GM18517 (cell line): ENCODE measurements around the gene CCDC136.
A peak's percentile ranks its signal among the peaks of the same experiment; 100 is the strongest.

ENCODE experiments used
- ATAC-seq: cut with Tn5 transposase; IDR thresholded peaks from one replicate; pipeline ENCODE4 v1.9.1; 2021; ENCODE audit warnings: mild to moderate bottlenecking, moderate library complexity; ENCODE audit not compliant: unreplicated experiment

Gene CCDC136

DNA sequence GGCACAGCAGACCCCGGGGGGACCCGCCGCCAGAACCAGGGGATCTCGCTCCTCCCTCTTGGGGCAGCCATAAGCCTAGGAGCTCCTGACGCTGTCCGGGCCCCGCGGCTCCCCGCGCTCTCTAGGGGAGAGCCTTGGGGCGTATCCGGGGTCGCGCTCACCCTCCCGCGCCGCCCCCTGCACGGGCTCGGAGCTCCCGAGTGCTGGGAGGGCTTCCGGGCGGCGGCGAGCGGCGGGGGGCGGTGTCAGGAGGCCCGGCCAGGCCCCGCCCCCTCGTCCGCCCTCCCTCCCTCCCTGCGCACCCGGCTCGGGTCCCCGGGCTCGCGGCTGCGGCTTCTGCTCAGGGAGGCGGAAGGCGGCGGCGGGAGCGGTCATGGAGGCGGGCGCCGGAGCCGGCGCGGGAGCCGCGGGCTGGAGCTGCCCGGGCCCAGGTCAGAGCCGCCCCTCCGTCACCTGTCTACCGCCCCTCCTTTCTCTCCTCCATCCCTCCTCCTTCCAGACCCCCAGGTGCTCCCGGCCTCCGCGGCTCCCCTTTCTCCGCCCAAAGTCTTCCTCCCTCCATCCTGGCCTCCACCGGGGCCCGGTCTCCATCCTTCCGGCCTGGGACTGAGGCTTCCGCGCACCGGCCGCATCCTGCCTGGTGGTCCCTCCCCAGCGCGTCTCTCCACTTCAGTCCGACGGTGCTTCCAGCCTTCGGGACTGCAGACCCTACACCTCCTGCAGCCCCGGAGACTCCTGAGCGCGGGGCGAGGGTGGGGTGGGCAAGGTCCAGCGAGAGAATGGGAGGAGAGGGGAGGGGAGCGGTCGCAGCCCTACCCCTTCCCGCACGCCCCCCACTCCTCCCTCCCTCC is at the start of gene CCDC136:
Gene CCDC136, plus strand, starts transcription at position 848 of the 851 bp plus-strand sequence. CDS start 444 bp downstream, outside the sequence.
- ATAC-seq, result peak; percentile 73

DNA sequence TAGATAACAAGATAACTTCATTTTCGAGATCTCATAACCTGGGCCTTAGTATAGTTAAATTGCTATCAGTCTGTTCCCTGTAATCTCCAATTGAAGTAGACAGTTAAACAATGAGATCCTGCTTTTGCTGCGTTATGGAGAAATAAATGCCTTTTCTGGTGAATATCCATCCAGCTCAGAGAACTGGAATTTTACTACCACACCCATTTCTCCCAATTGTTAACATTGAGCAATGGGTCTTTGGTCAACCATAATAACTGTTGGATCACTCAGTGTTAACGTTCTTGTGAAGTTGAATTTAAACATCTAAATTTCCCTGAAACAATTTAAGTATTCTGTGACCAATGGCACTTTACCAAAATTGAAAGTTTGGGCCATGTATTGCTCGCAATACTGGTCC is 49.6 kb upstream of the CCDC136 start:
- ATAC-seq, result no peak

DNA sequence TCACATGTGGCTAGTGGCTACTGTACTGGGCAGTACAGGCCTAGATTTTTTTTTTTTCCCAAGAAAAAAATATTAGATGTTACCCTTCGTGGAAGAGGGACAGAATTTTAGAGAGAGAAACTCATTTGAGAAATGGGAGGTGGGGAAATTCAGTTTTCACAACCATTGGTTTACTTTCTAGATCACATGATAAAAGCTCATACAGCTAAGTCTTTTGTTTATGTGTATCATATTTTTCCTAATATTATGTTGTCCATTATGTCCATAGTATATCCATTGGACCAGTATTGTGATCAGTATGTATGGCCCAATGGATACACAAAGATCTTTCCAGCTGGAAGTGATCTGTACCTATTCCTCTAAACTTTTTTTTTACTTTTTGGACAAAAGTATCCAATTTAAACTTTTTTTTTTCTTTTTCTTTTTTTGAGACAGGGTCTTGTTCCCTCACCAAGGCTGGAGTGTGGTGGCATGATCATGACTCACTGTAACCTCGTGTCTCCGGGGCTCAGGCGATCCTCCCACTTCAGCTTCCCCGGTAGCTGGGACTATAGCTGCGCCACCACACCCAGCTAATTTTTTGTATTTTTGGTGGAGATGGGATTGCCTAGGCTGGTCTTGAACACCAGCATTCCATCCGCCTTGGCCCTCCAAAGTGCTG is 48.5 kb upstream of the CCDC136 start:
- ATAC-seq, result no peak

DNA sequence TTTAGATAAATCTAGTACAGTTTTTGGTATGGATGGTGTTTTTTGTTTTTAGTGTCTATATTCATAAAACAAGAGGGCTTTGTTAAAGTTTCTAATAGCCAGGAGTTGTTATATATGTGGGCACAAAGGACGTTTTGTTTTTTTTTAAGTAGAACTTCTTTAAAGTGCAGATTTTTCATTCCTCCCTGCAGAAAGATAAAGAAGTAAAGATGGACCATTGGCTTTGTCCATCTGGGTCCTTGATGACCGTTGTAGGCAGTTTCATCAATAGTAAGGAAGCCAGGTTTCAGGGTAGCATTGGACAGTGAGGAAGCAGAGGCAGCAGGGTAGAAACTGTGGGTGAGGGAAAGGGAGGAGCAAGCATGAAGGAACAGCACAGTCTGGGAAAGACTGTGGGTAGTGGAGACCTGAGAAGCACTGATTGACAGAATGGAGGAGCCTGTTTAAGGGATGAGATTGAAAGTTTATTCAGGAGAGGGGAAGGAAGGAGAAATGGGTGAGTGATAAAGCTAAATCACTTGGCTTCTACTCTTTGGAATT is 47.3 kb upstream of the CCDC136 start:
- no peak for ATAC-seq

DNA sequence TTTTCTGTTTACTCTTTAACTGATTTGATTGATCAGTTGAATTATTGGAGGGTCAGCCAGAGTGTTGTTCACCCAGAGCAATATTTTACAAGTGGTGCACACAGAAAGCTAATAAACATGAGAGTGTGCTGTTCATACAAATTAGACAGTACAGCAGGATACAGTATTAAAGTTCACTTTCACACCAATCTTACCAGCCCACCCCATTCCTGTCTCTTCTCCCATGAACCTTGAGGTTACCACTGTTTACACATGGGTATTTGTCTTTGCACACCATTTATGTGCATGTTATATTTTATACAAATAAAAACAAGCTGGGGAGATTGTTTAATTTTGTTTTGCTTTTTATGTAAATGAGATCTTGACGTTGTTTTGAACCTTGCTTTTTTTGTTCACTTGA is 46.1 kb upstream of the CCDC136 start:
- ATAC-seq, result no peak

DNA sequence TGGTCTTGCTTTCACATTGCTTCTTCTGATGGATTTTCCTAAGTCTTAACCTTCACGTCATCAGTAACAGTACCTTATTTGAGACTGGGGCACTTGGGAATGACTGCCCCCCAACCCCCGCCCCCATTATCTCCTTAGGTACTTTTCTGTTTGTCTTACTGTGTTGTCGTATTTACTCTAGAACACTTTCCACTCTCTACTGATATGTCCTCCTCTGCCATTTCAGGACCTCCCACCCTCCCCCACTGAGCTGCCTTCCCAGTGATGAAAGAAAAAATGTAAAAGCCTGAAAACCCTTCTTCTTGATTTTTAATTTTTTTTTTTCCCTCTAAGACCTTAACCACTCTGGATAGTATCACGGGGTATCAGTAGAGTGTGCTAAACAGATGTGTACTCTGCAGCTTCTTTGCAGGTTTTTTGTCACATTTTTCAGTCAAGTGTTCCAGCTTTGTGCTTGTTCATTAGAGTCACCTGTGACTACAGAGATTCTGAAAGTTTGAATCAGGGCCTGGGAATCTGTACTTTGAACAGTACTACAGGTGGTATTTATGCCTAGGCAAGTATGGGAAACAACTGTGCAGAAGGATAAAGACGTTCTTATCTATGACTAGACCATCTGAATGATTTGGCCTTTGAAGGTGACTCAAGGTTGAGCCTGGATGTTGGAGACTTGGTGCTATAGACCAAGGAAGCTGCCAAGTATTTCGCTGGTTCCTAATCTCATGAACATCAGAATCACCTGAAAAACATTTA is 44.3 kb upstream of the CCDC136 start:
- no peak for ATAC-seq

DNA sequence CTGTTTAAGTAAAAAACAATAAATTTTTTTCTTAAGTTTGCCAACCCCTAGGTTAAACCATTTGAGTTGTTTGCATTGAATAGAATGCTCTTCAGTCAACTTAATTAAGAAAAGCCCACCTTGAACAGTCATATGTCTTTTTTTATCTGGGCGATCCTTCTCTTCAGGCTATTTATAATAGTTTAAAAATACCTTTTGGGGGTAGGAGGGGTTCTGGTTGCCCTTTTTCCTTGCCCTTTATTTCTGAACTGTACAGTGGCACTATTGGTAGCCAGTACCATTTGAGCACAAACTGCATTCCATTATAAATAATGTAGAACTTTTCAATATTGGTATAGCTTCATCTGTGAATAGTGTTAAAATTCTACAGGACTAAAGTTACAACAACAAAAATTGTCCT is 39.5 kb upstream of the CCDC136 start:
- no peak for ATAC-seq

DNA sequence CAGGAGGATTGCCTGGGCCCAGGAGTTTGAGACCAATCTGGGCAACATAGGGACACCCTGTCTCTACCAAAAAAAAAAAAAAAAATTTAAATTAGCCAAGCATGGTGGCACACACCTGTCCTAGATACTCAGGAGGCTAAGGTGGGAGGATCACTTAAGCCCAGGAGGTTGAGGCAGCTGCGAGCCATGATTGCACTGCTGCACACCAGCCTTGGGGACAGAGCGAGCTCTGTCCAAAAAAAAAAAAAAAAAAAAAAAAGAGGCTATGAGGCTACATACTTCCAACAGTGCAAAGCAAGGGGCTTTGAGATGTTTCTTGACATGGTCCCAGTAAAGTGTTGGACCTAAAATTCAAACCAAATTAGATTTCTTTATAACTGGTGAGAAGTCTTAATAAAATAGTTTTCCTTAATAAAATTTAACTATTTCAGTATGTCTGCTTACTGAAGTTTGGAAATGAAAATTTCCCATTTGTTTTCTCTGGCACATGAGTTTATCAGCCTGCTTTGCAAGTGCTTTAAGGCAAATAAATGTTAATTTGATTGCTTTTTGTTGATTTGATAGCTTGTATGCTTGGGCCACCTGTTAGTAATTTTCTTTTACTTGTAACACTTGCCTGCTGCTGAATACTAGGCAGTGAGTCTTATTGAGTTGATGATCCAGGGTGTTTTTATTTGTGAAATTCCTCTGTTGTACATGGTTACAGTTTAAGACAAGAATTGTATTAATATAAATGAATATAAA is 36.5 kb upstream of the CCDC136 start:
- ATAC-seq, result no peak

DNA sequence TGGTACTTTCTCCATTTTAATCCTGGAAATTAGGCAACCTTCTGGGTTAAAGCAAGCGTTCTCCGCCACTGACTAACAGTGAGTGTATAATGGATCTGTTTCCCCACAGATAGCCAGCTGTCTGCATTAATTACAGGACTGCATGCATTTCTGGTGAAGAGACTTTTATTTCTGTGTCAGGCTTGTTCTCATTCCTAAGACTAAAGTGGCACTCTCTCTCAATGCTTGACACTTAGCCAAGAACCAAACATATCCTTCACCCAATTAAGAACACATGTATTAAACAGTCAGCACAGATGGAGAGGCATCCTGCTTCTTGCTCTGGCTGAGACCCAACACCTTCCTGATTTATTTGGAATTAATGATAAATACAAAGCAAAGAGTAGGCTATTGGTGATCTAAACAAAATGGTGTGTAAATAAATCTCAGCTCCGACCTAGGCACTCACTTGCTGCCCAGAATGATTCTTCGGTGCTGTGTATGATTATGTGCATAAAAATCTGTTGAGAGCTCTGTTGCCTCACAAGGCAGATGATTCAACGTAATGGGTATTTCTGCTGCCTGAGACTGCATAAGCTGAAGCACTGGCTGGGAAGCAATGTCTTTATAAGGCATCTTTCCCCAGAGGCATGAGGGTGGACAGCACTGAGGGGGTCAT is 35.8 kb upstream of the CCDC136 start:
- no peak for ATAC-seq

DNA sequence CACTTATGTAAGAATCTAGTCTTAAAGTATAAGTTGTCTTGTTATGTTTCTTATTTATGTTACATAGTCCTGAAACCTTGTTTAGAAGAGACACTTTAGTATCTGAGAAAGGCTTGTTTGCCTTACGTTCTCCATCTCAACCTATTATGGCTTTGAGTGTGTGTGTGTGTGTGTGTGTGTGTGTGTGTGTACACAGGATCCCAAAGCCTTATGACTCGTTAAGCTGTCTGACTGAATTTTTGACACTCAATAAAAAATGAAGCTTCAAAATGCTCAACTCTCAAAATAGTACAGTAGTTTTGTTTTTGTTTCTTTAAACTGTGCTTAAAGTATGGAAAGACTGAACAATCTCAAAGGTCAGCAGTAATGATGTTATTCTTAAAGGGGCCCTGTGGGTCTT is 34.6 kb upstream of the CCDC136 start:
- no peak for ATAC-seq

DNA sequence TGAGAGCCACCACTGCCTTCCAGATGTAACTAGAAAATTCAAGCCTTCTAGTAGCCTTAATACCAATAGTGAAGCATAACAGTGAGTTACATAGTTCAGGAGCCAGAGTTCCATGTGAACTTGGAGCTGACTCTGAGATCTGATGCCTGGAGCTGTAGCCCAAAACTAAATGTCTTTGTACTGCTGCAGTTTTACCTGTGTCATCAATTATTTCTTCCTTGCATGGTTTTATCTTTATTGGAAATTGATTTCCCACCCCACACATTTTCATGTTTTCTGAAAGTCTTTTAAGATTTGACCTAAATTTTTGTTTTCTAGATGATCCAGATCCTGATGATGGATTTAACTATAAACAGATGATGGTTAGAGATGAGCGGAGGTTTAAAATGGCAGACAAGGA is 33.2 kb upstream of the CCDC136 start:
- ATAC-seq, result no peak

DNA sequence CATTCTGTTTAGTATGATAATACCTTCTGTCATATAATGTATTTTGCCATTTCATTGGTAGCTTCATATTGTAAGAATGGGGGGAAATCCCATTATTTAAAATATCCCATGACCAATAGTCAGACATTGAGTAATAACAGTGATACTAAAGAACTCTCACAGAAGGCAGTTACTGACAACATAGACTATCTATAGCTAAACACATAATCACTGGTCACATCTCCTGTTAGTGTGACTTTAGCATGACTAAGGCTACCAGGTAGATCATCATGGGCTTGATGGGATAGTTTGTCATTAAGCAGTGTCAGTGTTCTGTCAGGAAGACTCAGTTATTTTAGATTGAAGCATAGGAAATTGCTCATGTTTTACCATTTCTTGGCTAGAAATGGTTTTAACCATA is 32.5 kb upstream of the CCDC136 start:
- ATAC-seq, result no peak

DNA sequence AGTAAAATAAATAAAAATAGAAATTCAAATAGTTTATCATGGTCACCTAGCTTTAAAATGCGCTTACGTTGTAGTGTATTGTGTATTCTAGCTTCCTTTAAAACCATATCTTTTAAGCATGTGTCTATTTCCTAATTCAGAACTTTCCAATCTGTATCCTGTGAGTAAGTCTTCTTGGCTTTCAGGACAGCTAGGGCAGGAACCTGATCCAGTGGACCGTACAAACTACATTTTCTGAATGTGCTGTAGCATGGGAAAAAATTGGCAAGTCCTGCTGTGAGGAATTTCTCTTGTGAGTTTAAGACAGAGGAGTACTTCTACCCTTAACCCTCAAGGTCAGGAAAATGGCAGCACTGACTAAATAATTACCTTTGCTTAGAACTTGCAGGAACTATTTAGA is 28.2 kb upstream of the CCDC136 start:
- no peak for ATAC-seq

DNA sequence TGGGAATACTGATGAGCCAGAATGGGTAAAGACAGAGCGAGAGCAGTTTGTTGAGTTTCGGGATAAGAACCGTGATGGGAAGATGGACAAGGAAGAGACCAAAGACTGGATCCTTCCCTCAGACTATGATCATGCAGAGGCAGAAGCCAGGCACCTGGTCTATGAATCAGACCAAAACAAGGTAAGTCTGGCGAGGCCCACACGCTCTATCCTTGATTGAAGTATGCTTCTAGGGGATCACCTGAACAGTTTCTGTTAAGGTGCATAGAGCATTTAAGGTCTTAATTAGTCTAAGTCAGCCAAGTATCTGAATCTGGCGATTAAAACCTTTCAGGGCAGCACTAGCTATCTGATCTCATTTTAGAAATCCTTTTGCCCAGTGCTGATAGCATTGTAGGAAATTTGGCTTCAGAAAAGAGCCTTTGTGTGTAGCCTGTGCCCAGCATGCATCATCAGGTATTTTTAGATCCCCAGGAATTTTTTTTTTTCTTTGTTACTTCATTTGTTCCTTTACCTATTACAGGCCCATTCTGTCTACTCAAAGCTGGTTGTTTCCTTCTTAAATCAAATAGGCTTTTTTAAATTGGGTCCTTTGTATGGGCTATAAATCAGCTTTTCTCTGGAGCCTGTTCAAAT is 24.2 kb upstream of the CCDC136 start:
- no peak for ATAC-seq

DNA sequence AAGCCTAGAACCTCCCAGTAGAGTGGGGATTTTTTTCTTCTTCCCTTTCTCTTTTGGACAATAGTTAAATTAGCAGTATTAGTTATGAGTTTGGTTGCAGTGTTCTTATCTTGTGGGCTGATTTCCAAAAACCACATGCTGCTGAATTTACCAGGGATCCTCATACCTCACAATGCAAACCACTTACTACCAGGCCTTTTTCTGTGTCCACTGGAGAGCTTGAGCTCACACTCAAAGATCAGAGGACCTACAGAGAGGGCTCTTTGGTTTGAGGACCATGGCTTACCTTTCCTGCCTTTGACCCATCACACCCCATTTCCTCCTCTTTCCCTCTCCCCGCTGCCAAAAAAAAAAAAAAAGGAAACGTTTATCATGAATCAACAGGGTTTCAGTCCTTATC is 21.5 kb upstream of the CCDC136 start:
- no peak for ATAC-seq

DNA sequence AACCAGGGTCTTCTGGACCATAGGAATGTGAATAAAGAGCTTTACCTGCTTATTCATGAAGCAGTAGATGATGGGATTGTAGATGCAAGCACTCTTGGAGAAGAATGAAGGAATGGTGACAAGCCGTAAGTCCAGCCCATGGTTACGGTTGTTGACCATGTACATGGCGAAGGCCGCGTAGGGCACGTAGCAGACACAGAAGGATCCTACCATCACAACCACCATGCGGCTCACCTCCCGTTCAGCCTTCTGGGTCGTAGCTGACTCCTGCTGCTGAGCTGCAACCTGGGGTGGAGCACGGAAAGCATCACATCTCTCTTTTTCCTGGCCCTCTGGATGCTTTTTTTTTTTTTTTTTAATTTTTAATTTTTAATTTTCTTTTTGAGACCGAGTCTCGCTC is 18.2 kb upstream of the CCDC136 start:
- no peak for ATAC-seq

DNA sequence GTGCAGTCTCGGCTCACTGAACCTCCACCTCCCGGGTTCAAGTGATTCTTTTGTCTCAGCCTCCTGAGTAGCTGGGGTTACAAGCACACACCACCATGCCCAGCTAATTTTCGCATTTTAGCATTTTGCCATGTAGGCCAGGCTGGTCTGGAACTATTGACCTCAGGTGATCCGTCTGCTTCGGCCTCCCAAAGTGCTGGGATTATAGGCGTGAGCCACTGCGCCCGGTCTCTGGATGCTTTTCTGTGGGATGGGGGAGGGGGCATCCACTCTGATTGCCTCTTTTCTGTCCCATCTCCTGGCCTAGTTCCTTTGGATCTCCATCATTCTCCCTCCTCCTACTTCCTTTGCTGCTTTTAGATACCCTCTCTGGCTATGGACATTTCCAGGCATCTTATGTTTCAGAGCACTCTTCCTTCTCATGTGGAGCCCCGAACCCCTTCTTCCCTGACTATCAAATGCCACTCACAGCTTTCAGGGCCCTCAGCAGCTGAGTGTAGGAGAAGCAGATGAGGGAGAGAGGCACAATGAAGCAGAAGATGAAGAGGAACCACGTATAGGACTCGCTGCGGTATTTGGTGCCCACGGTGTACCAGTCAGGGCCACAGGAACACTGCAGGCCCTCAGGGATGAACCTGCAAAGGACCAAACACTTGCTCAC is 17.6 kb upstream of the CCDC136 start:
- no peak for ATAC-seq

DNA sequence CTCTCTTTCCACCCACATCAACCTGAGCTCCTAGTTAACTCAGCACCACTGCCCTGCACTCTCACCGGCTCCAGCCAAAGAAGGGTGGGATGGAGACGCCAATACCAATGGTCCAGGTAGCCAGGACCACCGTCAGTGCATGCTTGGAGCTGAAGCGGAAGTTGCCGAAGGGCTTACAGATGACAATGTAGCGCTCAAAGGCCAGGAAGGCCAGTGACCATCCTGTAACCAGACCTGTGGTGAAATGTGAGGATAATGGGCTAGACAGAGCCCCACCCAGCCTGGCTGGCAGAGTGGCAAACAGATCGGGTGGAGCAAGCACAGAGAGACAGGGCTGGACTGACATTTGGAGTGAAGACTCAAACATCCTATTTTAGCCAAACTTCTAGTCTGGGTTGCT is 16.8 kb upstream of the CCDC136 start:
- ATAC-seq, result no peak

DNA sequence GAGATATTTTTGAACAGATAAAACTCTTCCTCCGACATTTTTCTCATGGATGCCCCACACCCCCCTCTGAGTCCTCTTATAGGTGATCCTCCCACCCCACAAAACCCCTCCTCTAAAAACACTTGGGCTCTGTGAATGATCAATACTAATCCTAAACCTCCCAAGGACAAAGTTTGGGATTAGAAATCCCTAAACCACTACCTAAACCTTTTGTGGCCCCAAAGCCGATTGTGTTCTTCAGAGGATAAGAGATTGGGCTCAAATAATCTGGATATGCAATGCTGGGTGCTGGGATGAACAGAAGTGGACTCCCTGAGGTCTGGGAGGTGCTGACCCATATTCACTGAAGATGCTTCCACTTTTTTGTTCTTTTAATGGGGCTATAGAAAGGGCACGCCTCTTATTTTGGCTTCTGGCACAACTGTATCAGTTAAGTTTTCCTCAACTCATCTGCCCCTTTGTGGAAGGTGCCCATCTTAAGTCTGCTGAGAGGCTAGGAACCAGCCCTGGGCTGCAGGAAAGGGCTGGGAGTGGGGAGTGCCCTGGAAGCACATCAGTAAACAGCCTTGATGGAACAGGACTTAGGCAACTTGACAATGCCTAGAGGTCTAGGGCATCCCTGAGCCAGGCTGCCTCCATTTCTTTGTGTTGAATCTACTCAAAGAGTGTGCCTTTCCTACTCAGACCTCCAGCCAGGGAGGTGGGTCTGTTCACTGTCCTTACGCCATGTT is 15.9 kb upstream of the CCDC136 start, which contains the start of gene OPN1SW:
Gene OPN1SW, minus strand, starts transcription at position 51 of the 731 bp plus-strand sequence. Its CDS starts 13 bp downstream, at position 38.
- ATAC-seq, result no peak
